Spleen (tissue), 7 donors: ENCODE data around the gene CYLD.

ENCODE experiments used
- POLR2AphosphoS5 ChIP-seq, 3 donors: sonication (generic); formaldehyde crosslinking; IDR thresholded peaks; one replicate each; pipeline ENCODE4 v1.5.1; 2017; ENCODE audit warnings: antibody characterized with exemption in 3 of 3
- TF ChIP-seq, protein P1 (sequence below), 11 experiments: fragments of 200-600 bp in 7 of 11; fragments of 450-650 bp in 4 of 11; sonication (generic) in 4 of 11; IDR thresholded peaks in 8 of 11; conservative IDR thresholded peaks in 3 of 11; 1 replicate in 7 of 11; 2 replicates in 4 of 11; pipeline versions ENCODE4 v1.4.0 to v1.8.0; 2016 to 2021; ENCODE audit warnings: antibody characterized with exemption in 11 of 11, inconsistent platforms in 4 of 11, mild to moderate bottlenecking in 1 of 11
- donor health status: DM: no; HTN: no; CAD: no; lungs with moderate emphysema.
- donor health status: DM: no; HTN: no; CAD: no.
- donor health status: DM: no; HTN: no; CAD: no.

DNA sequence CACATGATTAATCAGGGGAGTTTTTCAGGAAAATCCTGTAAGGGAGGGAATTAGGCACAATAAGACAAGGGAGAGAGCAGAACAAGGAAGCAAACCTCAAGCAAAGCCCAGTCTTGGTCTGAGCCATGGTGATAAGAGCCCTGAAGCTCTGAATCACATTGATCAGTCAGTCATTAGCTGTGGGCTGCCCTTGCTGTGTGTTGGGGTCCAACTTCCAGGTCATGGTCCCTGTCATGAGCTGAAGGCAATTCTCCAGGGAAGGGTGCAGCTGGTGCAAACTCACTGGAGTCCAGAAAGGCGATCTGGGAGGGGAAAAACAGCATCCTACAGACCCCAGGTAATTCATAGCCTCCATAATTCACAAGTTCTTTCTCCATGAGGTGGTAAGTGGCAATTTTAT, 89.9 kb downstream of the CYLD start:
- TF ChIP-seq, protein P1, sequence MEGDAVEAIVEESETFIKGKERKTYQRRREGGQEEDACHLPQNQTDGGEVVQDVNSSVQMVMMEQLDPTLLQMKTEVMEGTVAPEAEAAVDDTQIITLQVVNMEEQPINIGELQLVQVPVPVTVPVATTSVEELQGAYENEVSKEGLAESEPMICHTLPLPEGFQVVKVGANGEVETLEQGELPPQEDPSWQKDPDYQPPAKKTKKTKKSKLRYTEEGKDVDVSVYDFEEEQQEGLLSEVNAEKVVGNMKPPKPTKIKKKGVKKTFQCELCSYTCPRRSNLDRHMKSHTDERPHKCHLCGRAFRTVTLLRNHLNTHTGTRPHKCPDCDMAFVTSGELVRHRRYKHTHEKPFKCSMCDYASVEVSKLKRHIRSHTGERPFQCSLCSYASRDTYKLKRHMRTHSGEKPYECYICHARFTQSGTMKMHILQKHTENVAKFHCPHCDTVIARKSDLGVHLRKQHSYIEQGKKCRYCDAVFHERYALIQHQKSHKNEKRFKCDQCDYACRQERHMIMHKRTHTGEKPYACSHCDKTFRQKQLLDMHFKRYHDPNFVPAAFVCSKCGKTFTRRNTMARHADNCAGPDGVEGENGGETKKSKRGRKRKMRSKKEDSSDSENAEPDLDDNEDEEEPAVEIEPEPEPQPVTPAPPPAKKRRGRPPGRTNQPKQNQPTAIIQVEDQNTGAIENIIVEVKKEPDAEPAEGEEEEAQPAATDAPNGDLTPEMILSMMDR (IDR thresholded peaks at IDR 0.05 in 8 of 11, conservative IDR thresholded peaks at IDR 0.05 in 3 of 11) = no peak
- TF ChIP-seq POLR2AphosphoS5 (IDR thresholded peaks at IDR 0.05) = no peak
